Measurements from ENCODE around the gene AHI1. TPM values are rescaled to one million over a fixed set of nuclear protein-coding genes. Genes with fewer than 3 reads are reported as not detected.

AHI1 gene
- total RNA-seq, 2 donors from 2014 or later = 16.4 to 49.6 TPM

DNA sequence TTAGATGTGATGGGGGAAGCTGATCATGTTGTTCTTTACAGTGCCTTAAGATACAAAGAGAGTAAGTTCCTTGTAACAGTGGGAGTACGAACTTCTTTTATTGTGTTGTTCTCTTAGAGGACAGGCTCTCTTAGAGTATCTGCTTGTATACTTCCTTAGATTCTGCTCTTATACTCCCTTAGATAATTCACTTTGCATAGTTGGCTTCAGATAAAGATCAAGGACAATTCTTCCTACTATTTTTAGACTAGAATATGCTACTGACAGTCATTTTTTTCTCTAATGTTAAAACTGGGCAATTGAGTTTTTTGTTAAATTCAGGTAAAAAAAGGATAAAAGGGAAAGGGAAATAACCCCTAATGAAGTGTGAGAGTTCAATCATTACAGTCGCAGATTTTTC is 177.7 kb downstream of the AHI1 start:
- no peak overlapping the region for H3K4me3 Mint-ChIP-seq
- peaks cover 9 to 12% of the 10 kb centered on the region in 2 donors for H3K4me1 Mint-ChIP-seq (ENCODE audit: low read depth in 2 of 2)
- DNase-seq (ENCODE audit: low spot score) (no peak), ATAC-seq (no peak)
- no peaks in the 10 kb centered on the region for H3K27me3 Mint-ChIP-seq
- H3K36me3 Mint-ChIP-seq = peaks cover 8% of the 10 kb centered on the region
- H3K9me3 Mint-ChIP-seq = no peaks in the 10 kb centered on the region
- no peak overlapping the region for H3K27ac Mint-ChIP-seq

GRCh38 chr6:135318738-135319469 is 178.6 kb downstream of the AHI1 start:
- no peak overlapping the region for H3K4me3 Mint-ChIP-seq

GRCh38 chr6:135314543-135314942 is 183.0 kb downstream of the AHI1 start:
- Mint-ChIP-seq H3K4me3 (no peak overlapping the region), H3K36me3 (peaks cover 8% of the 10 kb centered on the region), H3K27me3 (no peaks in the 10 kb centered on the region), H3K27ac (no peak overlapping the region), H3K9me3 (no peaks in the 10 kb centered on the region), H3K4me1 (ENCODE audit: low read depth in 2 of 2) (no peaks in the 10 kb centered on the region)
- no peak for ATAC-seq
- DNase-seq (ENCODE audit: low spot score) = no peak

More at GRCh38 chr6:135318738-135319469, 178.6 kb downstream of the AHI1 start:
- DNase-seq (ENCODE audit: low spot score) (no peak), ATAC-seq (no peak)
- H3K27ac Mint-ChIP-seq = no peak overlapping the region
- H3K9me3 Mint-ChIP-seq = no peaks in the 10 kb centered on the region
- H3K27me3 Mint-ChIP-seq = no peaks in the 10 kb centered on the region
- peaks cover 9 to 12% of the 10 kb centered on the region in 2 donors for H3K4me1 Mint-ChIP-seq (ENCODE audit: low read depth in 2 of 2)
- peaks cover 8% of the 10 kb centered on the region for H3K36me3 Mint-ChIP-seq

- ATAC-seq (no peak), DNase-seq (ENCODE audit: low spot score) (no peak)
- no peaks in the 10 kb centered on the region for H3K9me3 Mint-ChIP-seq
- no peaks in the 10 kb centered on the region for H3K4me1 Mint-ChIP-seq (ENCODE audit: low read depth in 2 of 2)
- H3K36me3 Mint-ChIP-seq = no peaks in the 10 kb centered on the region
- H3K27me3 Mint-ChIP-seq = no peaks in the 10 kb centered on the region
- H3K27ac Mint-ChIP-seq = no peak overlapping the region
- H3K4me3 Mint-ChIP-seq = no peak overlapping the region
These were observed 185.9 kb downstream of the AHI1 start for GRCh38 chr6:135311446-135312200.

DNA sequence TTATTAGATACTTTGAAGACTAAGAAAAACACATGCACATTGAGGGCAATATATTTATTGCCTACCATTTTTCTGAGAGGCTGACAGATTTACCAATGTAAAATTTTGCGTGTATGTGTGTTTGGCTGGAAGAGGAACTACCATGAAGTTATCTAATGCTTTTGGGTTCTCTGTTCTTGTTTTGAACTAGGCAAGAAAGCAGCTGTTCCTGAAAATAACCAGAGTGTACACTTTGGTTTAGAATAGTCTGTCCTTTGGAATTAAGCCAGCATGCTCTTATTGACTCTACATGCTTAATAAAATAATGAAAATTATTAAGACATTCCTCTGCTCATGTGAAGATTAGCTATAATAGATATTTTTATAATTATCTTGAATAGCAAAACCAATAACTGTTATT is 187.2 kb downstream of the AHI1 start:
- peaks cover 0 to 6% of the 10 kb centered on the region in 2 donors for H3K4me1 Mint-ChIP-seq (ENCODE audit: low read depth in 2 of 2)
- DNase-seq (ENCODE audit: low spot score) = no peak
- H3K27me3 Mint-ChIP-seq = no peaks in the 10 kb centered on the region
- no peak overlapping the region for H3K27ac Mint-ChIP-seq
- no peaks in the 10 kb centered on the region for H3K36me3 Mint-ChIP-seq
- H3K9me3 Mint-ChIP-seq = no peaks in the 10 kb centered on the region
- ATAC-seq = no peak
- no peak overlapping the region for H3K4me3 Mint-ChIP-seq

- DNase-seq (ENCODE audit: low spot score) = no peak
- Mint-ChIP-seq H3K9me3 (no peaks in the 10 kb centered on the region), H3K4me3 (no peak overlapping the region), H3K36me3 (no peaks in the 10 kb centered on the region), H3K4me1 (ENCODE audit: low read depth in 2 of 2) (peaks cover 0 to 6% of the 10 kb centered on the region in 2 donors), H3K27ac (no peak overlapping the region), H3K27me3 (no peaks in the 10 kb centered on the region)
- ATAC-seq = no peak
These were observed 190.7 kb downstream of the AHI1 start for GRCh38 chr6:135306740-135307420.

DNA sequence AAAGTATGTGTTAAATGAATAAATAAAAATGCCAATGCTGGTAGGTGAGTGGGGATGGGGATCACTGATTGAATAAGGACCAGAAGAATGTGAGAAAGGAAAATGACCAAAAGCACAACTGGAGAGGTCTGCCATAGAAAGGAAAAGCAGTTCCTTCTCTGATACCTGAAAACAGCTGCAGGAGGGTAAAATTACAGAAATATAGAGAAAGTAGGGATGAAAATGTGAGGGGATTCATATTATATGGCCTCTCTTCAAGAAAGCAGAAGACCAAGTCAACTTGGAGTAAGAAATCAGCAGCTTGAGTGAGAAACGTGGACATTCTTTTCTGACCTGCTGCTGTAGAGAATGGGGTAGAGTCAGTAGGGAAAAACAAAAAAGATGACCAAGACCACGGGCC is 191.4 kb downstream of the AHI1 start:
- no peaks in the 10 kb centered on the region for H3K36me3 Mint-ChIP-seq
- no peak overlapping the region for H3K27ac Mint-ChIP-seq
- ATAC-seq = no peak
- peaks cover 0 to 6% of the 10 kb centered on the region in 2 donors for H3K4me1 Mint-ChIP-seq (ENCODE audit: low read depth in 2 of 2)
- DNase-seq (ENCODE audit: low spot score) = no peak
- no peaks in the 10 kb centered on the region for H3K27me3 Mint-ChIP-seq
- H3K4me3 Mint-ChIP-seq = no peak overlapping the region
- no peaks in the 10 kb centered on the region for H3K9me3 Mint-ChIP-seq

DNA sequence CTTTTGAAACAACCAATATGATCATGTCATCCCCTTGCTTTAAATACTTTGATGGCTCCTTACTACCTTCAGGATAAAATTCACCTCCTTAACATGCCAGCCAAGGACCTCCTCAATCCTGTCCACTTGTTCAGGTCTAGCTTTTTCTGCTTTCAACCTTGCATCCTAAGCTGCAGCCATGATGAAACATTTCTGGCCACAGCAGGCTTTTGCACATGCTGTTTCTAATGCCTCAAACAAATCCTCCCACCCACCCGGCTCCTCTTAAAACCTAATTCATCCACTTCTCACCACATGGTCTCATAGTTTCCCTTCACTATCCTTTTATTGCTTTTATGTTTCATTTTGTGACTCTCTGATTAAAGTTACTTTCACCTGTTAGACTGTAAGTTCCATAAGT is 191.9 kb downstream of the AHI1 start:
- DNase-seq (ENCODE audit: low spot score) = no peak
- Mint-ChIP-seq H3K9me3 (no peaks in the 10 kb centered on the region), H3K27ac (no peak overlapping the region), H3K27me3 (no peaks in the 10 kb centered on the region), H3K4me1 (ENCODE audit: low read depth in 2 of 2) (peaks cover 0 to 6% of the 10 kb centered on the region in 2 donors), H3K4me3 (no peak overlapping the region), H3K36me3 (no peaks in the 10 kb centered on the region)
- ATAC-seq = no peak

GRCh38 chr6:135304883-135305282 is 192.7 kb downstream of the AHI1 start:
- Mint-ChIP-seq H3K36me3 (no peaks in the 10 kb centered on the region), H3K27me3 (no peaks in the 10 kb centered on the region)
- DNase-seq (ENCODE audit: low spot score) = no peak

DNA sequence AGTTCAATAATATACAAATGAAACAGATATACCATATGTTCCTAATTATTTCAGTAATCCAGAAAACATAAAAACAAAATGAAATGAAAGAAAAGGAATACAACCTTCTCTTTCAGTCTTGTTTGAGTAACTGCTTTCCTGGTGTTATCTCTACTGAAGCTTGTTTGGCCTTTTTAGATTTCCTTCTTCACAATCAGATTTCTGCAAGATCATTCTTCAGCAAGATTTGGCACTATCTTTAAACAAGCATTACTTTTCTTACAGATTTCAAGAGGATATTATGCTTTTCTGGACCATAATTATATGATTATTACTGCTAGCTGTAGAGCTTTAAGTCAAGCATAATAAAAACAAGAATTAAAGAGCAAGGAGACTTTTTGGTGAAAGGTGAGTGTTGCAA is 196.2 kb downstream of the AHI1 start:
- no peak for DNase-seq (ENCODE audit: low spot score)
- Mint-ChIP-seq H3K36me3 (peaks cover 5% of the 10 kb centered on the region), H3K9me3 (no peaks in the 10 kb centered on the region), H3K27me3 (no peaks in the 10 kb centered on the region), H3K4me1 (ENCODE audit: low read depth in 2 of 2) (peaks cover 6 to 15% of the 10 kb centered on the region in 2 donors), H3K27ac (no peak overlapping the region), H3K4me3 (no peak overlapping the region)
- ATAC-seq = no peak

More at GRCh38 chr6:135304883-135305282, 192.7 kb downstream of the AHI1 start:
- ATAC-seq = no peak
- no peaks in the 10 kb centered on the region for H3K9me3 Mint-ChIP-seq
- H3K4me1 Mint-ChIP-seq (ENCODE audit: low read depth in 2 of 2) = peaks cover 0 to 6% of the 10 kb centered on the region in 2 donors
- H3K27ac Mint-ChIP-seq = no peak overlapping the region
- no peak overlapping the region for H3K4me3 Mint-ChIP-seq

- no peak for ATAC-seq
- peaks cover under 1% of the 10 kb centered on the region for H3K9me3 Mint-ChIP-seq
- peaks cover 7% of the 10 kb centered on the region for H3K36me3 Mint-ChIP-seq
These were observed 197.0 kb downstream of the AHI1 start for GRCh38 chr6:135300576-135300975.

GRCh38 chr6:135299256-135299655 is 198.3 kb downstream of the AHI1 start:
- Mint-ChIP-seq H3K36me3 (peaks cover 12% of the 10 kb centered on the region), H3K4me3 (peak overlapping the region; percentile 44), H3K4me1 (ENCODE audit: low read depth in 2 of 2) (peaks cover 8 to 11% of the 10 kb centered on the region in 2 donors), H3K27me3 (no peaks in the 10 kb centered on the region), H3K27ac (peak overlapping the region in 1 of 2 donors; percentile 74), H3K9me3 (peaks cover 3% of the 10 kb centered on the region)
- ATAC-seq = no peak
- no peak for DNase-seq (ENCODE audit: low spot score)

More at GRCh38 chr6:135300576-135300975, 197.0 kb downstream of the AHI1 start:
- H3K4me3 Mint-ChIP-seq = no peak overlapping the region
- no peak for DNase-seq (ENCODE audit: low spot score)
- no peaks in the 10 kb centered on the region for H3K27me3 Mint-ChIP-seq
- H3K4me1 Mint-ChIP-seq (ENCODE audit: low read depth in 2 of 2) = peaks cover 6 to 11% of the 10 kb centered on the region in 2 donors
- H3K27ac Mint-ChIP-seq = no peak overlapping the region

GRCh38 chr6:135298455-135298854 is 199.1 kb downstream of the AHI1 start:
- Mint-ChIP-seq H3K4me1 (ENCODE audit: low read depth in 2 of 2) (peaks cover 8 to 11% of the 10 kb centered on the region in 2 donors), H3K27ac (peak overlapping the region in 1 of 2 donors; percentile 74), H3K9me3 (peaks cover 3% of the 10 kb centered on the region), H3K36me3 (peaks cover 12% of the 10 kb centered on the region), H3K4me3 (peak overlapping the region; percentile 44), H3K27me3 (no peaks in the 10 kb centered on the region)
- no peak for DNase-seq (ENCODE audit: low spot score)
- ATAC-seq = peak in 1 of 2 donors; percentile 58

DNA sequence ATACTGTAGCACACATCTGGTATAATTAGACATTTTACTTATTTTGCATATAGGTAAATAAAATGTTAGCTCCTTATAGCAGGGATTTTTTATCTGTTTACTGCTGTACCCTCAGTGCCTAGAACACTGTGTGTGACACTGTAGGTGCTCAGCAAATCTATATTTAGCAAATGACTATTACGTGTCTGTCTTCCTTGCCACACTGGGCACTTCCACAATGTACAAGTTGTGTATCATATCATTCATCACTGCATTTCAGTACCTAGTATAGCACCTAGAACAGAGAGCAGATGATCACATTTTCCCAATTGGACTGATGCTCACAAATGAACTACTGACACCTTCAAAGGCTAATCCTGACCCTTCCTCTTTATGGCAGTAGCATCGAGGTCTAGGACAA is 200.8 kb downstream of the AHI1 start:
- H3K9me3 Mint-ChIP-seq = peaks cover 3% of the 10 kb centered on the region
- peaks cover 12% of the 10 kb centered on the region for H3K36me3 Mint-ChIP-seq
- H3K4me1 Mint-ChIP-seq (ENCODE audit: low read depth in 2 of 2) = peaks cover 8 to 11% of the 10 kb centered on the region in 2 donors
- no peak for DNase-seq (ENCODE audit: low spot score)
- no peak overlapping the region for H3K4me3 Mint-ChIP-seq
- no peak overlapping the region for H3K27ac Mint-ChIP-seq
- no peak for ATAC-seq
- H3K27me3 Mint-ChIP-seq = no peaks in the 10 kb centered on the region
